GM08714 (cell line): ENCODE results near the gene MRM1.
"Not testable (repeated sequence)": the region's sequence is repeated elsewhere in the genome, so short reads cannot be mapped to it uniquely, and the experiment has no call there.

Experiments used
- H3K4me3 ChIP-seq: fragments of 200-500 bp; sonication (Bioruptor generic); 2 replicates; pipeline ENCODE4 v1.5.1; 2014; ENCODE audit warnings: mild to moderate bottlenecking, low read length, inconsistent platforms
- ZNF274 ChIP-seq: IDR thresholded peaks from 2 replicates; pipeline ENCODE4 v1.6.1; 2012; ENCODE audit warnings: mild to moderate bottlenecking, low read depth, low read length

MRM1 gene

GRCh38 chr17:36597226-36597625 lies 4.2 kb upstream of the MRM1 start:
- TF ChIP-seq ZNF274 = no peak
- no peak overlapping the region for H3K4me3 ChIP-seq

GRCh38 chr17:36597866-36598777 lies 3.3 kb upstream of the MRM1 start:
- no peak for TF ChIP-seq ZNF274
- H3K4me3 ChIP-seq = no peak overlapping the region

GRCh38 chr17:36598951-36599401 lies 2.4 kb upstream of the MRM1 start:
- no peak overlapping the region for H3K4me3 ChIP-seq
- TF ChIP-seq ZNF274 = no peak

- H3K4me3 ChIP-seq = no peak overlapping the region
- no peak for TF ChIP-seq ZNF274
These were observed 1.7 kb upstream of the MRM1 start for GRCh38 chr17:36599546-36600250.

GRCh38 chr17:36600465-36600864 lies 918 bp upstream of the MRM1 start:
- peak overlapping the region; percentile 84; the same call in 1 of the 2 replicates for H3K4me3 ChIP-seq
- no peak for TF ChIP-seq ZNF274

- no peak for TF ChIP-seq ZNF274
- peak overlapping the region; percentile 84; the same call in 1 of the 2 replicates for H3K4me3 ChIP-seq
These were observed 464 bp upstream of the MRM1 start for GRCh38 chr17:36600936-36601302.

GRCh38 chr17:36602030-36602748 lies 806 bp downstream of the MRM1 start:
- H3K4me3 ChIP-seq = peak overlapping the region; percentile 84
- TF ChIP-seq ZNF274 = no peak

- H3K4me3 ChIP-seq = peak overlapping the region; percentile 84
- no peak for TF ChIP-seq ZNF274
These were observed 1.6 kb downstream of the MRM1 start for GRCh38 chr17:36602924-36603384.

GRCh38 chr17:36605028-36605427 lies 3.6 kb downstream of the MRM1 start:
- not testable (repeated sequence) for H3K4me3 ChIP-seq

- no peak for TF ChIP-seq ZNF274
- H3K4me3 ChIP-seq = no peak overlapping the region
These were observed 6.9 kb downstream of the MRM1 start for GRCh38 chr17:36608280-36608679.

GRCh38 chr17:36608794-36609497 lies 7.6 kb downstream of the MRM1 start:
- H3K4me3 ChIP-seq = no peak overlapping the region
- TF ChIP-seq ZNF274 = no peak

- no peak overlapping the region for H3K4me3 ChIP-seq
- TF ChIP-seq ZNF274 = no peak
These were observed 8.1 kb downstream of the MRM1 start for GRCh38 chr17:36609498-36609862.

GRCh38 chr17:36610474-36610873 lies 9.1 kb downstream of the MRM1 start:
- no peak overlapping the region for H3K4me3 ChIP-seq
- no peak for TF ChIP-seq ZNF274
